HG03342 (cell line): ENCODE results near the gene TM9SF4.
"Not testable (repeated sequence)": the region's sequence is repeated elsewhere in the genome, so short reads cannot be mapped to it uniquely, and the experiment has no call there.

Source experiments
- ATAC-seq: cut with Tn5 transposase; IDR thresholded peaks from one replicate; pipeline ENCODE4 v1.9.1; 2021; ENCODE audit warnings: mild to moderate bottlenecking, moderate library complexity; ENCODE audit not compliant: unreplicated experiment

The TM9SF4 gene

GRCh38 chr20:32188376-32189122 lies 79.0 kb downstream of the TM9SF4 start:
- no peak for ATAC-seq

GRCh38 chr20:32189123-32189410 lies 79.6 kb downstream of the TM9SF4 start:
- no peak for ATAC-seq

- ATAC-seq = no peak
These were observed 80.4 kb downstream of the TM9SF4 start for GRCh38 chr20:32189691-32190615.

- no peak for ATAC-seq
These were observed 81.3 kb downstream of the TM9SF4 start for GRCh38 chr20:32190616-32191415.

GRCh38 chr20:32191422-32191821 lies 81.9 kb downstream of the TM9SF4 start:
- no peak for ATAC-seq

DNA sequence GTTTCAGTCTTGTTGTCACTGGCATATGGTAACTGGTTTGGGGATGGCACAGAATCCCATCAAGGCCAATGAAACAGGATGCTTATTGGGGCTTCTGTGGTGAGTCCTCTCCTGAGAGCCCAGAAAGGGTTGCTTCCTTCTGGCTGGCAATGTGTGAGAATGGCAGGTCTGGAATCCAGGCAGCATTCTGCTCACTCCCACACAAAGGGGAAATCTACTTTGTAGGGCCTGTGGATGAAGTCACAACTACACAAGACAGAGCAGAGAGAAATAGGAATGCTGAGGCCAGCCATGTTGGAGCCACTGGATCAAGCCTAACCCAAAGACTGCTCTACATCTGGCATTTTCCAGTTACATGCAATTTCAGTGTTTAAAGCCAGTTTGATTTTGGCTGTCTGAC lies 82.4 kb downstream of the TM9SF4 start:
- ATAC-seq = no peak

GRCh38 chr20:32192698-32193097 lies 83.2 kb downstream of the TM9SF4 start:
- ATAC-seq = no peak

DNA sequence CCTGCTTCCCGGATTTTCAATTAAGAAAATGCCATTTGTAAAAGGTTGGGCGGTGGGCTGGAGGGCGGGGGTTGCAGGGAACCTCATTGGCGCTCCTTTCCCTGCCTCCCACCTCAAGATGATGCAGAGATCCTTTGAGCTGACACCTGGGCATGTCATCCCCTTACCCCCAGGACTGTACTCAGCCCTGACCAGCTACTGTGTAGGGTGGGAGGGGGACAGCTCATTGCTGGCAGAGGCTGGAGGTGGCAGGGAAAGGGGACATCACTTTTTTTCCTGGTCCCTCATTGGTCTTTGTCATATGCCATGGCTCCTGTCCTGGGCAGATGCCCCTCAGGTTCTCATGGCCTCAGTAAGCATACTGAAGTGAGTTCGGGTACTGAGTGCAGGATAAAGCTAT lies 83.8 kb downstream of the TM9SF4 start:
- ATAC-seq = not testable (repeated sequence)

- ATAC-seq = no peak
These were observed 84.5 kb downstream of the TM9SF4 start for GRCh38 chr20:32193996-32194395.

DNA sequence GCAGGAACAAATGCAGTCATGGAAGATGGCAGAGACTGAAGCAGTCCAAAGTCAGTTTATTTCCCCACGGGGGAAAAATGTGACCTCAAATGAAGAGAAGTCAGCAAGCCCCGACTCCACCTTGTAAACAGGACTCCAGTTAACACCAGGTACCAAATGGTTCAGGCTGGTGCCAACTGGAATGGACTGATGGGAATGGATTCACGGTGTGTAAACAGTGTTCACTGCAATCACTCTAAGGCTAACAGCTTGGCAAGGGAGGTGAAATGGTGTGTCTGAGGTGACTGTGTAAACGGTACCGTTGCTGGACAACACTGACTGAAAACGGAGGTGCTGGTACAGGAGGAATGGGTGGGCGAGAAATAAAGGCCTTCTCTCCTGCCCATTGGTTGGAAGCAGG lies 86.1 kb downstream of the TM9SF4 start:
- ATAC-seq = no peak

DNA sequence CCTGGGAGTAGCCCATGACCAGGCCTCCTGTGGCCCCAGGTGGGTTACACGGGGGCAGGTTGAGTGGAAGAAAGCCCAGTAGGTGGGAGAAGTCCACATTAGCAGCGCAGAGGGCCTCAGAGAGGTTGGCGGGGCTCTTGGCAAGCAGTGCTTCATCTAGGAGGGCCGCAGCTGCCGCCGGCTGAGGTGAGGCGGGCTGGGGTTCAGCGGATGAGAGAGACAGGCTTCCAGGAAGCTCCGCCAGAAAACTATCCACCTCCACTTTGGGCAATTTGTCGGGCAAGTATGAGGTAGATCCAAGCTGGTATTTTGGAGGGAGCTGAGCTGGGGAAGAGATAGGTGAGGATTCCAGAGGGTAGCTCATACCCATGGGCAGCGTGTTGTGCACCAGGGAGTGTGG lies 87.1 kb downstream of the TM9SF4 start:
- not testable (repeated sequence) for ATAC-seq

- ATAC-seq = not testable (repeated sequence)
These were observed 87.6 kb downstream of the TM9SF4 start for GRCh38 chr20:32197136-32197535.

DNA sequence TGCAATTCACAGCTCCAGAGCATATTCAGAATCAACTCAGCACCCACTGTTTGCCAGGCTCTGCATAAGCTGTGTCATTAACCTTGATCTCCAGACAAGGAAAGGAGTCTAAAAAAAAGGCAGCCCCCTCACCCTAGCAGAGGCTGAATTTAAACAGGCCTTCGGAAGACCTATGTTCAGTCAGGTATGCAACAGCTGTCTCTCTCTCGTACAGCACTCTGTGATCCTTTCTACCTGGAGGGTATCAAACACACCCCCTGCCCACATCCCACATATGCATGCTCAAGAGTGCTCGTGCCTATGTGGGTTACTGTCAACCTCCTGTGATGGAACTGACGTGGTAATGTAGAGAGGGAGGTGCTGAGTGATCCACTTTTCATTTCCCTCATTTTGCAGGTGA lies 89.5 kb downstream of the TM9SF4 start:
- no peak for ATAC-seq

- ATAC-seq = no peak
These were observed 91.9 kb downstream of the TM9SF4 start for GRCh38 chr20:32201296-32201976.

DNA sequence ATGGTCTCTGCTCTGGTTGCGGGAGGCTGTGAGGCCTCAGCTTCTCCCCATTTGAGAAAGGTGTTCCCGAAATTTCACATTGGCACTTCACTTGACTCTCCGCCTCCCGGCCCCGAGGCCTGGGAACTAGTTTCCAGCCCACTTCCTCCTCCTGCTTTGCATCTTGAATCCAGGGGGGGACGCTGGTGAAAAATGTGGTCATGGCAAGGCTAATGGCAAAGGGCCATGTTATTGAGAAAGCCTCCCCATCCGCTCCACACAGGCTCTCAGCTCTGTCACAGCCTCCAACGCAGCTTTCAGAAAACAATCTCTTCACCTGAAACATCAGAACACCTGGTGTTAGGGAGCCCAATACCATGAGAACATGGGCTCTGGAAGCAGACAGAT lies 92.5 kb downstream of the TM9SF4 start:
- no peak for ATAC-seq

DNA sequence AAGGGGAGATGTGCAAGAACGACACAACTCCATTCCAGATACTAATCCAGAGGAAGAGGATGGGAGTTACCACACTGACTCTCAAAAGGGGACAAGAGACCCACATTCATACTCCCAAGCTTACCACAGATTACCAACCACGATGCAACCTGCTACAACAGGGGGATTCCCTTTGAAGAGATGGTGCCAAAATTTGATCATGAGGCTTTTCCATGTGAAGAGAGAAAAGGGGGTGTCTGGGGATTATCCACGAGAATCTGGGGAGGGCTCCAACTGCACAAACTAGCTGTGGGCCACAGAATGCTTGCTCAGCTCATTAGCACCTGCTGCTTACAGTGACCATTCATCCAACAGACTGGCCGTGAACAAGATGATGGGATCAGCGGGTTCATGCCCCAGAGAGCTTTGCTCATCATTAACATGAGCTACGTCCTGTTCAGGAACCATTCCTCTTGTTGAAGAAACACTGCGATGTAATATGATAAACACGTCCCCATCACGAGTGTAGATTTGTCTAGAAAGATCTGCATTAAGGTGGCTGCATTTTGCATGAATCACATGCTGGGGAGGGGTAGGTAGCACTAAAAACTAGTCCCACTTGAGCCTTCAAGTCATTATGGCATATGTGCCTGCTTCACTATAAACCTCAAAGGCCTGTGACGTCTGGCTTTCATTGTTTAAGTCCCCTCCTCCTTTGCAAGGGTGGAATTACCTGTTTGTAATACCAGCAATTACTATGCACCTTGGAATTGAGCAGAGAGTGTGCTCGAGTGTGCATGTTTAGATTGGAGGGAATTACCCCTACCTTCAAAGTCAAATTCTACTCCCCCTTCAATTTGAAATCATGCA lies 94.1 kb downstream of the TM9SF4 start:
- no peak for ATAC-seq

- ATAC-seq = no peak
These were observed 94.9 kb downstream of the TM9SF4 start for GRCh38 chr20:32204205-32205109.

DNA sequence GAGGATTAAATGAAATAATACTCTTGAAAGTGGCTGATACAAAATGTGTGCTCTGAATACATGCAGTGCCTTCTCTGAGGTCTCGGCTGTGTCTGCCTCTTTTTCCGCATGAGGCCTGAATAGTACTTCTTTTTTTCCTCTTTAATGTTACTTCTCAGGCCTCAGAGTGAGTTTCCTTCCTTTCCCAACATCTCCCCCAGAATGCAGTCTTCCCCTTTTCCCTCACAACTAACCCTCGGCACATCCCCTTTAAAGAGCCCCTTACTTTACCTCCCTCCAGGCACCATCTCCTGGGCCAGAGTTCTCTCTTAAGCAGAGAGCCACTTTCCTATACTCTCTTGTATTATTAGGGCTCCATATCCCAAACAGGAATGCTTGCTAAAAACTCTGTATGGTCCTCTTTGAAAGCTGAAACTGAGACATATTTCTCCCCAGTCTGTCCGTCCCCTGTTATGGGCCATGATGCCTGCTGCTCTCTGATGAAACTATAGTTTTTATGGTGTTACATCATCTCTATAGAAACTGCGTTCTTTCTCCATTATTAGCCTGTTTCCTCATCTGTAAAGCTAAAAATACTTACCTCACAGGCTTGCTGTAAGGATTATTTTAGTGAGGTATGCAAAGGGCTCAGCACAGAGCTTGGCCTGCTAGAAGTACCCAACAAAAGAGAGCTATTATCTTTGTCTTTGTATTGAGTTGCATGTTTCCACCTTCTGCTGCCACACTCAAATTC lies 95.8 kb downstream of the TM9SF4 start:
- no peak for ATAC-seq
